MM.1S (cell line): ENCODE data around the gene EIF4E.
"Not testable (repeated sequence)": the region's sequence is repeated elsewhere in the genome, so short reads cannot be mapped to it uniquely, and the experiment has no call there.

ENCODE experiments used
- DNase-seq: peaks from one replicate; pipeline ENCODE4 v3.0.0-alpha.2; 2015
- H2AFZ ChIP-seq: fragments of 300-600 bp; sonication (generic); 2 replicates; pipeline ENCODE4 v1.6.0; 2016; ENCODE audit warnings: antibody characterized with exemption, low read length
- H3F3A ChIP-seq: fragments of 300-600 bp; sonication (generic); 2 replicates; pipeline ENCODE4 v1.6.1; 2016; ENCODE audit warnings: mild to moderate bottlenecking, antibody characterized with exemption, low read length, moderate library complexity, mixed read lengths; ENCODE audit not compliant: insufficient read depth
- H3K27ac ChIP-seq: fragments of 300-600 bp; sonication (generic); 2 replicates; pipeline ENCODE4 v1.5.1; 2016; ENCODE audit warnings: mild to moderate bottlenecking, low read length
- H3K27me3 ChIP-seq: fragments of 300-600 bp; sonication (generic); replicated peaks from 2 replicates; pipeline ENCODE4 v1.6.0; 2016; ENCODE audit warnings: low read length; ENCODE audit not compliant: insufficient read depth
- H3K36me3 ChIP-seq: fragments of 300-600 bp; sonication (generic); replicated peaks from 2 replicates; pipeline ENCODE4 v1.6.1; 2016; ENCODE audit warnings: mild to moderate bottlenecking, low read length, mixed read lengths; ENCODE audit not compliant: insufficient read depth
- H3K4me1 ChIP-seq: fragments of 300-600 bp; sonication (generic); 2 replicates; pipeline ENCODE4 v1.6.1; 2016; ENCODE audit warnings: low read length, mixed read lengths
- H3K4me2 ChIP-seq: fragments of 300-600 bp; sonication (generic); 2 replicates; pipeline ENCODE4 v1.6.0; 2016; ENCODE audit warnings: low read depth, low read length
- H3K4me3 ChIP-seq: fragments of 300-600 bp; sonication (generic); 2 replicates; pipeline ENCODE4 v1.5.1; 2016; ENCODE audit warnings: low read length, mixed read lengths
- H3K79me2 ChIP-seq: fragments of 300-600 bp; sonication (generic); 2 replicates; pipeline ENCODE4 v1.6.1; 2016; ENCODE audit warnings: mixed run types, low read length, mixed read lengths
- H3K9ac ChIP-seq: fragments of 300-600 bp; sonication (generic); 2 replicates; pipeline ENCODE4 v1.6.1; 2016; ENCODE audit warnings: low read length, mixed read lengths
- H3K9me2 ChIP-seq: fragments of 300-600 bp; sonication (generic); replicated peaks from 2 replicates; pipeline ENCODE4 v1.6.1; 2016; ENCODE audit warnings: mild to moderate bottlenecking, low read length, mixed read lengths; ENCODE audit not compliant: insufficient read depth
- H3K9me3 ChIP-seq: fragments of 300-600 bp; sonication (generic); replicated peaks from 2 replicates; pipeline ENCODE4 v1.6.1; 2016; ENCODE audit warnings: mild to moderate bottlenecking, low read length, mixed read lengths; ENCODE audit not compliant: insufficient read depth
- H4K20me1 ChIP-seq: fragments of 300-600 bp; sonication (generic); 2 replicates; pipeline ENCODE4 v1.6.1; 2016; ENCODE audit warnings: mild to moderate bottlenecking, low read length, moderate library complexity, mixed read lengths; ENCODE audit not compliant: insufficient read depth
- EZH2 ChIP-seq: fragments of 300-600 bp; sonication (generic); optimal IDR thresholded peaks from 2 replicates; pipeline ENCODE3; 2017; ENCODE audit warnings: low read depth, mild to moderate bottlenecking, antibody characterized with exemption, low read length, mixed read lengths
- EZH2phosphoT487 ChIP-seq: fragments of 300-600 bp; sonication (generic); IDR thresholded peaks from 2 replicates; pipeline ENCODE4 v1.6.1; 2018; ENCODE audit warnings: antibody characterized with exemption, low read length
- TF ChIP-seq, protein P1 (sequence below): fragments of 300-600 bp; sonication (generic); IDR thresholded peaks from 2 replicates; pipeline ENCODE4 v1.5.1; 2016; ENCODE audit warnings: antibody characterized with exemption, low read length, mixed read lengths

EIF4E gene

DNA sequence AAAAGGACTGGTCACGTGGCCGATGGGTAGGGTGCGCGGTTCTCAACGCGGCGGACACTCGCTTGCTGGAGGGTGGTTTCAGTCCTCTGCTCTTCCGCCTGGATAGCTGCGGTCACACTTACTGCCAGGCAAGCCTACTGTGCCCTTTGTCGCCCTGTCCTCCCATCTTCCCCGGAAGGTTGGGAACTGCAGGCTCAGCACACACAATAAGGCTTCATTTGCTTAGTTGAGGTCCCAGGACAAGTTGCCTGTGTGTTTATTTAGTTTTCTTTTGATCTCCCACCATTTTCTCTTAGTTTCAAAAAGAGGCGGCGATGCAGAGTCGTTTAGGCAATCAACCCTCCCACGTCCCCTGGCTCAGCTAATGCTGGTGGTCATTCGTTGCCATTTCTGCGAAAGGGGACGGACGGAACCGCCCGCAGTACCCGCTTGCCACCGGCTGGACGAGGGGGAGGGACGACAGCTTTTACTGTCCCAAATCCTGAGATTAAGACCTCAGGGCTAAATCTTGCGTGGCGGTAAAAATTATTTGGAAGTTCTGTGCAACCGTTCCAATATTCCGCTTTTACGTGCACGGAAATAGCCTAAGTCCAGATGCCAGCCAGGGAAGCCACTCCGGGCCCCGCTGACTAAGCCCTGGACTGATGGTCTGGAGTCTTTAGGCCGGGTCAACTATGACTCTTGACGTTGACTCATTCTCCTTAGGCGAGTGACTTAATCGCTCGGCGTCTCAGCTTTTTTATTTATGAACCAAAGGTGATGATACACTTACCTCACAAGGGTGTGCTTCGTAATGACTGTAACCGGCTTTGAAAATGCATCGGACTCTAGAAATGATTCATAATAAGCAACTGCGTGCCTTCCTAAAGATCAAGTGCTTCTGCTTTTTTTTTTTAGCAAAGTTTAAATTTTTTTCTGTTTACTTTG, 671 bp upstream of the EIF4E start:
- Histone ChIP-seq H3F3A (peaks cover 20% of the 10 kb centered on the region), H2AFZ (peak overlapping the region; percentile 69), H3K4me2 (peak overlapping the region; percentile 95), H3K4me3 (peak overlapping the region; percentile 69), H3K27me3 (no peaks in the 10 kb centered on the region), H3K36me3 (0 out of 2 replicates have a peak, but pooled peaks cover 7% of the 10 kb centered on the region), H3K9me3 (no peaks in the 10 kb centered on the region), H3K9me2 (no peaks in the 10 kb centered on the region), H3K27ac (peak overlapping the region; percentile 94), H4K20me1 (peaks cover 17% of the 10 kb centered on the region), H3K4me1 (peaks cover 23% of the 10 kb centered on the region), H3K9ac (peak overlapping the region; percentile 82), H3K79me2 (peaks cover 43% of the 10 kb centered on the region)
- TF ChIP-seq EZH2phosphoT487 (no peak), EZH2 (no peak)
- TF ChIP-seq, protein P1, sequence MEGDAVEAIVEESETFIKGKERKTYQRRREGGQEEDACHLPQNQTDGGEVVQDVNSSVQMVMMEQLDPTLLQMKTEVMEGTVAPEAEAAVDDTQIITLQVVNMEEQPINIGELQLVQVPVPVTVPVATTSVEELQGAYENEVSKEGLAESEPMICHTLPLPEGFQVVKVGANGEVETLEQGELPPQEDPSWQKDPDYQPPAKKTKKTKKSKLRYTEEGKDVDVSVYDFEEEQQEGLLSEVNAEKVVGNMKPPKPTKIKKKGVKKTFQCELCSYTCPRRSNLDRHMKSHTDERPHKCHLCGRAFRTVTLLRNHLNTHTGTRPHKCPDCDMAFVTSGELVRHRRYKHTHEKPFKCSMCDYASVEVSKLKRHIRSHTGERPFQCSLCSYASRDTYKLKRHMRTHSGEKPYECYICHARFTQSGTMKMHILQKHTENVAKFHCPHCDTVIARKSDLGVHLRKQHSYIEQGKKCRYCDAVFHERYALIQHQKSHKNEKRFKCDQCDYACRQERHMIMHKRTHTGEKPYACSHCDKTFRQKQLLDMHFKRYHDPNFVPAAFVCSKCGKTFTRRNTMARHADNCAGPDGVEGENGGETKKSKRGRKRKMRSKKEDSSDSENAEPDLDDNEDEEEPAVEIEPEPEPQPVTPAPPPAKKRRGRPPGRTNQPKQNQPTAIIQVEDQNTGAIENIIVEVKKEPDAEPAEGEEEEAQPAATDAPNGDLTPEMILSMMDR: no peak
- peak; percentile 64 for DNase-seq

DNA sequence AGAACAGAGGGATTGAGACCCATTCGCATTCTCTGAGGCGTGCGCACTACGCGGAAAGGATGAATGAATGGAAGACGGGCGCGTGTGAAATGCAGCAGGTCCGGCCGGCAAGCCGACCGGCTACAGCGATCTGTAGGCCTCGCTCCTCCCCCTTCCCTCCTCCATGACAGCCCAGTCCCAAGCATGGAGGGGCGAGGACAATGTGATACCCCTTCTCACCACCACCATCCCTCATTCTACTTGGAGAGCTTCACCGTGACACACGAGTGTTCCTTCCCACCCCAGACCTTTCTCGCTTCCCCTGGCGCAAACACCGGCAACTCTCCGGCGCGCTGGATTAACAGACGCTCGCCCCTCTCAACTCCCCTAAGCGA, 815 bp downstream of the EIF4E start:
- peak overlapping the region; percentile 91 for H2AFZ ChIP-seq
- peaks cover 20% of the 10 kb centered on the region for H3F3A ChIP-seq
- peaks cover 58% of the 10 kb centered on the region for H3K79me2 ChIP-seq
- H3K9me2 ChIP-seq: no peaks in the 10 kb centered on the region
- H3K4me3 ChIP-seq: peak overlapping the region; percentile 99
- H3K4me2 ChIP-seq: peak overlapping the region; percentile 67
- DNase-seq: peak; percentile 68
- H3K27me3 ChIP-seq: no peaks in the 10 kb centered on the region
- TF ChIP-seq EZH2 (no peak), EZH2phosphoT487 (no peak)
- TF ChIP-seq, protein P1: no peak
- H4K20me1 ChIP-seq: peaks cover 17% of the 10 kb centered on the region
- H3K9ac ChIP-seq: peak overlapping the region; percentile 93
- peak overlapping the region; percentile 94 for H3K27ac ChIP-seq
- H3K36me3 ChIP-seq: peaks cover 7% of the 10 kb centered on the region; the same call in 1 of the 2 replicates
- peaks cover 21% of the 10 kb centered on the region for H3K4me1 ChIP-seq
- no peaks in the 10 kb centered on the region for H3K9me3 ChIP-seq

DNA sequence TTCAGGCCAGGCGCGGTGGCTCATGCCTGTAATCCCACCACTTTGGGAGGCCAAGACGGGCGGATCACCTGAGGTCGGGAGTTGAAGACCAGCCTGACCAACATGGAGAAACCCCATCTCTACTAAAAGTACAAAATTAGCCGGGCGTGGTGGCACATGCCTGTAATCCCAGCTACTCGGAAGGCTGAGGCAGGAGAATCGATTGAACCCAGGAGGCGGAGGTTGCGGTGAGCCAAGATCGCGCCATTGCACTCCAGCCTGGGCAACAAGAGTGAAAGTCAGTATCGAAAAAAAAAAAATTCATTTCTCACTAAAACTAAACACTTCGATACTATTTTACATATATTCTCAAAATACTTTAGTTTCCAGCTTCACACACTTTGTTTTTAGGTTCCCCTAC, 2.7 kb downstream of the EIF4E start:
- H3K9me2 ChIP-seq, H3K27ac ChIP-seq, H3K4me2 ChIP-seq, H3K36me3 ChIP-seq, DNase-seq, H3K4me3 ChIP-seq, H3K9me3 ChIP-seq, H3K27me3 ChIP-seq, H2AFZ ChIP-seq, H3K9ac ChIP-seq: not testable (repeated sequence)
- peaks cover 20% of the 10 kb centered on the region for H3F3A ChIP-seq
- peaks cover 20% of the 10 kb centered on the region for H4K20me1 ChIP-seq
- peaks cover 11% of the 10 kb centered on the region for H3K4me1 ChIP-seq
- peaks cover 77% of the 10 kb centered on the region for H3K79me2 ChIP-seq

DNA sequence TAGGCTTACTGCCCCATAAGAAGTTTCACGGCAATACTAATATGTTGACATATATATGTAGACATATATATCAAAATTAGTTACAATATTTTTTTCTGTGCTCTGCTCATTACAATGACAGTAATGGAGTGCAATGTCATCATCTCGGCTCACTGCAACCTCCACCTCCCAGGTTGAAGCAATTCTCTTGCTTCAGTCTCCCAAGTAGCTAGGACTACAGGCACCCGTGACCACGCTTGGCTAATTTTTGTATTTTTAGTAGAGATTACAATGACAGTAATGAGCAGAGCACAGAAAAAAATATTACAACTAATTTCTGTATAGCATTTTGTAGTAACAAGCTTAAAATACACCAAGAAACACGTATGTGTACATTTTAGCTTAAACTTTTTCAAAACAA, 7.6 kb downstream of the EIF4E start:
- no peak overlapping the region for H3K9ac ChIP-seq
- H3K4me2 ChIP-seq: no peak overlapping the region
- TF ChIP-seq, protein P1: no peak
- TF ChIP-seq EZH2 (no peak), EZH2phosphoT487 (no peak)
- H3K79me2 ChIP-seq: peaks cover 100% of the 10 kb centered on the region
- H3K4me3 ChIP-seq: no peak overlapping the region
- no peaks in the 10 kb centered on the region for H3K4me1 ChIP-seq
- peaks cover 9% of the 10 kb centered on the region; the same call in 1 of the 2 replicates for H3K36me3 ChIP-seq
- peaks cover 33% of the 10 kb centered on the region for H4K20me1 ChIP-seq
- H3K27ac ChIP-seq: no peak overlapping the region
- no peaks in the 10 kb centered on the region for H3K27me3 ChIP-seq
- H3K9me3 ChIP-seq: no peaks in the 10 kb centered on the region
- H3F3A ChIP-seq: no peaks in the 10 kb centered on the region
- no peak overlapping the region for H2AFZ ChIP-seq
- no peaks in the 10 kb centered on the region for H3K9me2 ChIP-seq
- DNase-seq: no peak
